HEK293 (cell line): ENCODE results near the gene HAND1.

ENCODE experiments used
- CTCF ChIA-PET: fragments of 350-600 bp; formaldehyde crosslinking; extraction: SDS; loops from one replicate; lab custom pipeline; 2021; ENCODE audit warnings: antibody characterized with exemption; lab: Yijun Ruan, JAX
- POLR2A ChIA-PET: fragments of 300-600 bp; formaldehyde crosslinking; extraction: SDS; loops from one replicate; lab custom pipeline; 2020; ENCODE audit warnings: antibody characterized with exemption, inconsistent platforms; lab: Yijun Ruan, JAX
- H3K27ac ChIP-seq: fragments of 200-500 bp; sonication (Bioruptor generic); 2 replicates; pipeline ENCODE4 v1.5.1; 2014; ENCODE audit warnings: low read depth, low read length, control low read depth, inconsistent platforms; ENCODE audit errors: extremely low read depth
- H3K36me3 ChIP-seq, 2 experiments: fragments of 200-500 bp in 1 of 2; sonication (Bioruptor generic) in 1 of 2; 1 replicate in 1 of 2; 2 replicates in 1 of 2; pipeline ENCODE4 v1.5.1; 2014 to 2017; ENCODE audit warnings: inconsistent platforms in 2 of 2, low read length in 2 of 2; ENCODE audit not compliant: control insufficient read depth in 2 of 2, insufficient read depth in 1 of 2
- H3K4me1 ChIP-seq: fragments of 200-500 bp; sonication (Bioruptor generic); 2 replicates; pipeline ENCODE4 v1.5.1; 2014; ENCODE audit warnings: mild to moderate bottlenecking, low read length, inconsistent platforms; ENCODE audit not compliant: control insufficient read depth, insufficient read depth
- H3K4me3 ChIP-seq: 2 replicates; pipeline ENCODE4 v1.5.1; 2011; ENCODE audit warnings: low read depth, mild to moderate bottlenecking, control low read depth, low read length, moderate library complexity
- H3K9me3 ChIP-seq: fragments of 200-500 bp; sonication (Bioruptor generic); 2 replicates; pipeline ENCODE4 v1.5.1; 2014; ENCODE audit warnings: low read depth, low read length, inconsistent platforms; ENCODE audit not compliant: control insufficient read depth, insufficient read depth
- HOXC10 ChIP-seq: sonication (generic); formaldehyde crosslinking; IDR thresholded peaks from 2 replicates; pipeline ENCODE4 v1.8.1; 2023; ENCODE audit warnings: mild to moderate bottlenecking, missing genetic modification reagents
- PRDM2 ChIP-seq: fragments of 450-650 bp; formaldehyde crosslinking; IDR thresholded peaks from 2 replicates; pipeline ENCODE4 v1.5.1; 2016; ENCODE audit warnings: missing biosample characterization, missing genetic modification characterization, borderline replicate concordance
- SCRT1 ChIP-seq: fragments of 450-650 bp; formaldehyde crosslinking; IDR thresholded peaks from 2 replicates; pipeline ENCODE4 v1.5.1; 2016; ENCODE audit warnings: missing biosample characterization, missing genetic modification characterization, borderline replicate concordance
- TRIM28 ChIP-seq: IDR thresholded peaks from 2 replicates; pipeline ENCODE4 v1.6.1; 2011; ENCODE audit warnings: low read length, control low read depth, borderline replicate concordance
- ZBTB48 ChIP-seq: fragments of 450-650 bp; formaldehyde crosslinking; IDR thresholded peaks from 2 replicates; pipeline ENCODE4 v1.5.1; 2016; ENCODE audit warnings: missing biosample characterization, missing genetic modification characterization
- ZBTB7A ChIP-seq: fragments of 450-650 bp; formaldehyde crosslinking; IDR thresholded peaks from 2 replicates; pipeline ENCODE4 v1.5.1; 2016; ENCODE audit warnings: low read depth, missing biosample characterization, missing genetic modification characterization
- ZNF114 ChIP-seq: fragments of 450-650 bp; formaldehyde crosslinking; IDR thresholded peaks from 2 replicates; pipeline ENCODE4 v1.5.0; 2017; ENCODE audit warnings: missing biosample characterization, missing genetic modification characterization
- ZNF366 ChIP-seq: fragments of 450-650 bp; formaldehyde crosslinking; conservative IDR thresholded peaks from 2 replicates; pipeline ENCODE4 v1.5.1; 2016; ENCODE audit warnings: missing biosample characterization, missing genetic modification characterization
- ZNF394 ChIP-seq: fragments of 450-650 bp; formaldehyde crosslinking; IDR thresholded peaks from 2 replicates; pipeline ENCODE4 v1.5.1; 2016; ENCODE audit warnings: missing biosample characterization, missing genetic modification characterization, mild to moderate bottlenecking, moderate library complexity, borderline replicate concordance
- ZNF571 ChIP-seq: fragments of 450-650 bp; formaldehyde crosslinking; IDR thresholded peaks from 2 replicates; pipeline ENCODE4 v1.5.0; 2017; ENCODE audit warnings: missing biosample characterization, missing genetic modification characterization
- ZSCAN30 ChIP-seq: fragments of 450-650 bp; IDR thresholded peaks from 2 replicates; pipeline ENCODE4 v1.5.1; 2018; ENCODE audit warnings: missing biosample characterization, mild to moderate bottlenecking, missing genetic modification characterization, moderate library complexity
- TF ChIP-seq, protein P1 (sequence below): fragments of 450-650 bp; formaldehyde crosslinking; IDR thresholded peaks from 2 replicates; pipeline ENCODE4 v1.5.1; 2016; ENCODE audit warnings: missing biosample characterization, missing genetic modification characterization
- TF ChIP-seq, protein P2 (sequence below): fragments of 450-650 bp; formaldehyde crosslinking; IDR thresholded peaks from 2 replicates; pipeline ENCODE4 v1.5.1; 2016; ENCODE audit warnings: missing biosample characterization, missing genetic modification characterization

HAND1 gene

DNA sequence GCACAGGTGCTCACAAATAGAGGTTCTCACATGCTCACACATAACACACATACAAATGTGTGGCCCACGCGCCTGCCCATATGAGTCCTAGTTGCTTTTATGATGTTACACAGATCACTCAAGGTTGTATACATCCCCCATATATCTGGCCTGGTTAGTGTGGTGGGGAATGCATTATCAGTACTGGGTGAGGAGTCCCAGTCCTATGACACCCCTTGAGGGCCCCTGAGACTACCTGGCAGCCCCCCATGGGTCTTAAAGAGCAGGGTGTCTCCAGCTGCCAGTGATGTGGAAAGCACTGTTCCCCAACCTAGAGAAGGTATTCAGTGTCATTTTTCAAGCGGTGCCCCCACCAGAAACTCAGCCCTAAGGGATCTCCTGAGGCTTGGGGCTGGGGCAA lies 2.8 kb upstream of the HAND1 start:
- Histone ChIP-seq H3K4me3 (no peak overlapping the region), H3K4me1 (peaks cover under 1% of the 10 kb centered on the region; the same call in 1 of the 2 replicates), H3K36me3 (no peaks in the 10 kb centered on the region), H3K9me3 (no peaks in the 10 kb centered on the region), H3K27ac (no peak overlapping the region)
- TF ChIP-seq ZNF114 (tag by site-specific recombination) (no peak), ZNF571 (no peak)
- TF ChIP-seq, protein P1, sequence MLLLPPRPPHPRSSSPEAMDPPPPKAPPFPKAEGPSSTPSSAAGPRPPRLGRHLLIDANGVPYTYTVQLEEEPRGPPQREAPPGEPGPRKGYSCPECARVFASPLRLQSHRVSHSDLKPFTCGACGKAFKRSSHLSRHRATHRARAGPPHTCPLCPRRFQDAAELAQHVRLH (tag by site-specific recombination) = no peak
- POLR2A ChIA-PET = no interaction called here
- CTCF ChIA-PET = interaction anchor here (1.4 to 2.0 kb wide), 2 partner anchors 10 to 40 kb away, joined by 4 to 6 read pairs; no protein-coding TSS in a partner anchor

- CTCF ChIA-PET = interaction anchor here (0.7 to 2.0 kb wide), 3 partner anchors 10 to 196 kb away, joined by 4 to 6 read pairs (median 4); no protein-coding TSS in a partner anchor
- TF ChIP-seq ZSCAN30 (tag by site-specific recombination) (no peak), ZBTB7A (tag by site-specific recombination) (no peak)
Observed at GRCh38 chr5:154479944-154480750, 2.1 kb upstream of the HAND1 start.

DNA sequence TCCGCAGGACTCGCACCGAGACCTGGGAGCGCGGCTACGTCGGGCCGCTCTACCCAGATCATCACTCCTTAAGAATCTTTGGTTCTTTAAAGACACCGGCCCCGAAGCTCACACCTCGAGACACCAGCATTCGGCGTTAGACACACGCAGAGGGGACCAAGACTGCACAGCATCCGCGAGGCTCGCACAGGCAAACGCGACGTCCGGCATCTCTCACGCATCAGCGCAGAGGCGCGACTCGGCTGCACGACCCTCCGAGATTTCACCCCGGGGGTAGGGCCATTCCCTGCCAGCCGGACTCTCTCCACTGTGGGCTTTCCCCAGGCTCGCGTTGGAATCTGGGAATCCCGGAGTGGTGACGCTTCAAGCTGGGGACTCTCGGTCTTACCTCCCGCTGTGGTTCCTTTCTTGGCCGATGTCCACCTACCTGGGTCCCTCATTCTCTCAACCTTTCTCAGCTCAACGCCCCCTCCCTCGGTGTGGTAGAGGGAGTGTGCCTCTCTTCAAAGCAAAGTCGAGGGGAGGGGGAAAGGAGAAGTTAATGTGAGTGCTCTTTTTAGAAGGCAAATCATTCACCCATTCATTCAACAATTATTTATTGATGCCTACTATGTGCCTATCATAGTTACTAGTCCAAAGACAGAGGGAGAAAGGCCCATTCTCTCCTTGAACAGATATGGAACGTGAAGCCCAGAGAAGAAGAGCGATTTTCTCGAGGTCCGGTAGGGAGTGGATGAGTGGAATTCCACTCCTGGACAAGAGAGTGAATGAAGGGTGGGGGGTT lies 1.3 kb upstream of the HAND1 start:
- TF ChIP-seq ZNF366 (tag by site-specific recombination) (no peak), ZBTB48 (tag by site-specific recombination) (no peak), PRDM2 (tag by site-specific recombination) (no peak), HOXC10 (CRISPR knock-in tag) (no peak), ZNF394 (tag by site-specific recombination) (no peak), TRIM28 (no peak), SCRT1 (tag by site-specific recombination) (no peak)
- TF ChIP-seq, protein P2, sequence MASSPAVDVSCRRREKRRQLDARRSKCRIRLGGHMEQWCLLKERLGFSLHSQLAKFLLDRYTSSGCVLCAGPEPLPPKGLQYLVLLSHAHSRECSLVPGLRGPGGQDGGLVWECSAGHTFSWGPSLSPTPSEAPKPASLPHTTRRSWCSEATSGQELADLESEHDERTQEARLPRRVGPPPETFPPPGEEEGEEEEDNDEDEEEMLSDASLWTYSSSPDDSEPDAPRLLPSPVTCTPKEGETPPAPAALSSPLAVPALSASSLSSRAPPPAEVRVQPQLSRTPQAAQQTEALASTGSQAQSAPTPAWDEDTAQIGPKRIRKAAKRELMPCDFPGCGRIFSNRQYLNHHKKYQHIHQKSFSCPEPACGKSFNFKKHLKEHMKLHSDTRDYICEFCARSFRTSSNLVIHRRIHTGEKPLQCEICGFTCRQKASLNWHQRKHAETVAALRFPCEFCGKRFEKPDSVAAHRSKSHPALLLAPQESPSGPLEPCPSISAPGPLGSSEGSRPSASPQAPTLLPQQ (tag by site-specific recombination) = no peak

More at GRCh38 chr5:154479944-154480750, 2.1 kb upstream of the HAND1 start:
- Histone ChIP-seq H3K36me3 (no peaks in the 10 kb centered on the region), H3K27ac (no peak overlapping the region), H3K4me1 (no peaks in the 10 kb centered on the region), H3K4me3 (no peak overlapping the region), H3K9me3 (no peaks in the 10 kb centered on the region)
- POLR2A ChIA-PET = no interaction called here

More for the DNA sequence above, 1.3 kb upstream of the HAND1 start:
- ChIA-PET CTCF (interaction anchor here (0.7 kb wide), 1 partner anchor 195 kb away, joined by 4 read pairs; no protein-coding TSS in a partner anchor), POLR2A (no interaction called here)
- no peaks in the 10 kb centered on the region for H3K4me1 ChIP-seq
- no peaks in the 10 kb centered on the region for H3K36me3 ChIP-seq
- no peaks in the 10 kb centered on the region for H3K9me3 ChIP-seq
- no peak overlapping the region for H3K4me3 ChIP-seq
- H3K27ac ChIP-seq = no peak overlapping the region
